Activated naive CD4-positive, alpha-beta T cell treated with anti-CD3 and anti-CD28 coated beads, Interleukin-2, amount 50 U/mL, for 24 hours (primary cell): Measurements from ENCODE around the gene FAM53B.

Source experiments
- H3K27ac Mint-ChIP-seq: one replicate; pipeline ENCODE4 v1.8.0; 2021; ENCODE audit warnings: mild to moderate bottlenecking, mixed read lengths
- H3K27me3 Mint-ChIP-seq: one replicate; pipeline ENCODE4 v1.8.0; 2021; ENCODE audit warnings: mixed read lengths
- H3K36me3 Mint-ChIP-seq: one replicate; pipeline ENCODE4 v1.8.0; 2021; ENCODE audit warnings: mixed read lengths
- H3K4me1 Mint-ChIP-seq: one replicate; pipeline ENCODE4 v1.8.0; 2021; ENCODE audit warnings: mixed read lengths
- H3K4me3 Mint-ChIP-seq: one replicate; pipeline ENCODE4 v1.8.0; 2021; ENCODE audit warnings: mild to moderate bottlenecking, mixed read lengths
- H3K9me3 Mint-ChIP-seq: one replicate; pipeline ENCODE4 v1.8.0; 2021; ENCODE audit warnings: mixed read lengths

Gene FAM53B

DNA sequence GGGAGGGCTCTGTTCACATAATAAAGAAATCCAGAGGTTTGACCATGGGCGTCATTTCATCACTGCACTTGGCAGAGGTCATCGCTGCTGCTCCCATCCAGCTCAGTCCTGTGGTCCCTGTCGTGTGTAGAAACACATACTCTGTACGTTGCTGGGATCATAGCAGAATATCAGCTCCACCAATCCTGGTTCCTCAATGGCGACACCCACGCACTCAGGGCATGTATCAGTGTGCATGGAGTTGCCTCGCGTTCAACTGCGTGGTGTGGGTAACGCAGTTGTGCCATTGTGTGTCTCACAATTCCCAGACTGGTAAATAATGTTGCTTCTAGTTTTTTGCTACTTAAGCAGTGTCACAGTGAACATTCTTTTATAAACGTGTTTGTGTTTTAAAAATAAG, 171.4 kb downstream of the FAM53B start:
- Mint-ChIP-seq H3K36me3 (no peaks in the 10 kb centered on the region), H3K4me3 (no peak overlapping the region), H3K27ac (no peak overlapping the region), H3K27me3 (no peaks in the 10 kb centered on the region), H3K4me1 (no peaks in the 10 kb centered on the region), H3K9me3 (no peaks in the 10 kb centered on the region)

DNA sequence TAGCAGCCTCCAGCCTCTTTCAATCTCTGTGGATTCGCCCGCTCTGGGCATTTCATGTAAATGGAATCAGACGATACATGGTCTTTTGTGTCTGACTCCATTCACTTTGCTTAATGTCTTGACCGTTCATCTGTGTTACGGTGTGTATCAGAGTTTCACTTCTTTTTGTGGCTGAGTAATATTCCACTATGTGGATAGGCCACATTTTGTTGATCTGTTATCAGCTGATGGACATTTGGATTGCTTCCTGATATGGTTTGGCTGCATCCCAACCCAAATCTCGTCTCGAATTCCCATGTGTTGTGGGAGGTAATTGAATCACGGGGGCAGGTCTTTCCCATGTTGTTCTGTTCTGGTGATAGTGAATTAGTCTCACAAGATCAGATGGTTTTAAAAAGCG, 173.5 kb downstream of the FAM53B start:
- H3K4me3 Mint-ChIP-seq = no peak overlapping the region
- no peak overlapping the region for H3K27ac Mint-ChIP-seq
- no peaks in the 10 kb centered on the region for H3K36me3 Mint-ChIP-seq
- H3K9me3 Mint-ChIP-seq = no peaks in the 10 kb centered on the region
- H3K27me3 Mint-ChIP-seq = no peaks in the 10 kb centered on the region
- no peaks in the 10 kb centered on the region for H3K4me1 Mint-ChIP-seq

DNA sequence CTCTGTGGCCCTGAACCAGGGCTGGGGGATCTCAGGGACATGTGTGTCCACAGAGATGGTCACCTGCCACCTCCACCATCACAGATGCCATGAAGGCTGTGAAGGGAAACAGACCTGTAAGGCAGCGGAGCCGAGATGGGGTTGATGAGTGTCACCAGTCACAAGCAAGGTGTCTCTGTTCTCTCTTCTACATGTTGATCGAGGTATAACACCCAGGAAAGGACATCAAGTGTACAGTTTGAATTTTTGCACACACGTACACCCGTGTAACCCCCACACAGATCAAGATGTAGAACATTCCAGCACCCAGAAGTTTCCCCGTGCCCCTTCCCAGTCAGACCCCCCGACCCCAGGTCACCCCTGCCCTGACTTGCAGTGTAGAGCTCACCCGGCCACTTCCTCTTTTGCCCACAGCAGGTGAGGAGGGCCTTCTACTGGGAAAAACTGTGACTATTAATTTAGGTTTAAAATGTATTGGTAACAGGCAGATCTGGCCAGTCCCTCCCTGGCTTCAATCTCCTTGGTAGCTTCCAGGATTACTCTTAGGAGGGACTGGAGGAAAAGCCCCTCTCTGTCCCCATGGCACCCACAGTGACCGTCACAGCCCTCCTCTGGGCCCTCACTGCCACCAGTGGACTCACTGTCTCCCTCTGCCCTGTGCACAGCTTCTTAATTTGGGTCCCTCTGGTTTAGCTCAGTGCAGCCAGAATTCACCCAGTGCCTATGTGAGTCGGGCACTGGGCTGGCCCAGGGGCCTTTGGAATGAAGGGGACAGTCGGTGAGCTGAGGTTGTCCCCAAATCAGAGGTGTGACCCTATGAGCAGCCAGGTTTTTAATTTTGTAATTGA, 174.3 kb downstream of the FAM53B start:
- H3K27ac Mint-ChIP-seq = no peak overlapping the region
- no peaks in the 10 kb centered on the region for H3K4me1 Mint-ChIP-seq
- no peak overlapping the region for H3K4me3 Mint-ChIP-seq
- no peaks in the 10 kb centered on the region for H3K36me3 Mint-ChIP-seq
- H3K27me3 Mint-ChIP-seq = no peaks in the 10 kb centered on the region
- H3K9me3 Mint-ChIP-seq = no peaks in the 10 kb centered on the region
